B cell (primary cell): ENCODE measurements around the gene PCDH19. TPM values are rescaled to one million over a fixed set of nuclear protein-coding genes. Genes with fewer than 3 reads are reported as not detected.

Source experiments
- ATAC-seq: fragments of 200-7000 bp; cut with Tn5 transposase; one replicate; pipeline ENCODE4 v1.10.0; 2021; ENCODE audit warnings: low read depth, mild to moderate bottlenecking, moderate number of reproducible peaks, moderate library complexity
- CTCF ChIA-PET: fragments of 350-600 bp; sonication (Branson Sonifier 250); formaldehyde crosslinking; loops from one replicate; lab custom pipeline; 2021; ENCODE audit warnings: antibody characterized with exemption, inconsistent platforms; lab: Charles Lee
- POLR2A ChIA-PET: fragments of 350-600 bp; sonication (Branson Sonifier 250); formaldehyde crosslinking; loops from one replicate; lab custom pipeline; 2021; ENCODE audit warnings: antibody characterized with exemption; lab: Charles Lee
- DNase-seq: peaks from one replicate; pipeline ENCODE4 v3.0.0; 2013
- H2AFZ ChIP-seq: 2 replicates; pipeline ENCODE4 v1.6.1; 2012; ENCODE audit warnings: mild to moderate bottlenecking, low read depth, low read length; ENCODE audit not compliant: insufficient read depth, poor library complexity, severe bottlenecking
- H3K27ac ChIP-seq, 2 donors: 1 replicate in 1 of 2; 2 replicates in 1 of 2; pipeline ENCODE4 v1.5.1; 2012 to 2013; ENCODE audit warnings: low read length in 2 of 2, mild to moderate bottlenecking in 2 of 2, moderate library complexity in 1 of 2
- H3K27me3 ChIP-seq, 4 experiments: fragments of 200-600 bp in 1 of 4; sonication (generic) in 1 of 4; replicated peaks in 1 of 4; 1 replicate in 2 of 4; 2 replicates in 2 of 4; pipeline versions ENCODE4 v1.6.1 to v1.7.0; 2013 to 2016; ENCODE audit warnings: low read length in 3 of 4, mild to moderate bottlenecking in 2 of 4, mixed read lengths in 1 of 4, moderate library complexity in 1 of 4; ENCODE audit not compliant: insufficient read depth in 4 of 4, control insufficient read depth in 3 of 4; ENCODE audit errors: control extremely low read depth in 1 of 4
- H3K36me3 ChIP-seq, 2 experiments: replicated peaks in 1 of 2; 1 replicate in 1 of 2; 2 replicates in 1 of 2; pipeline versions ENCODE4 v1.6.1 to v1.7.1; 2013; ENCODE audit warnings: low read length in 1 of 2; ENCODE audit not compliant: insufficient read depth in 2 of 2, control insufficient read depth in 1 of 2; ENCODE audit errors: control extremely low read depth in 1 of 2, extremely low read depth in 1 of 2
- H3K4me1 ChIP-seq, 2 donors: fragments of 200-600 bp in 1 of 2; sonication (generic) in 1 of 2; 1 replicate in 1 of 2; 2 replicates in 1 of 2; pipeline versions ENCODE4 v1.5.1 to v1.6.1; 2013 to 2017; ENCODE audit warnings: low read length in 2 of 2; ENCODE audit not compliant: control insufficient read depth in 2 of 2, insufficient read depth in 2 of 2
- H3K4me2 ChIP-seq: replicated peaks from 2 replicates; pipeline ENCODE3; 2012; ENCODE audit warnings: mild to moderate bottlenecking, low read depth, low read length; ENCODE audit not compliant: poor library complexity, severe bottlenecking
- H3K4me3 ChIP-seq, 5 experiments: fragments of 200-600 bp in 1 of 5; sonication (generic) in 1 of 5; 1 replicate in 3 of 5; 2 replicates in 2 of 5; pipeline versions ENCODE4 v1.5.1 to v1.7.0; 2011 to 2016; ENCODE audit warnings: low read length in 4 of 5, mild to moderate bottlenecking in 4 of 5, low read depth in 2 of 5, control low read depth in 1 of 5, moderate library complexity in 1 of 5; ENCODE audit not compliant: insufficient read depth in 1 of 5; ENCODE audit errors: control extremely low read depth in 1 of 5, extremely low read depth in 1 of 5
- H3K79me2 ChIP-seq: fragments of 200-600 bp; sonication (generic); one replicate; pipeline ENCODE4 v1.6.0; 2016; ENCODE audit warnings: low read length; ENCODE audit not compliant: control insufficient read depth, insufficient read depth
- H3K9ac ChIP-seq: fragments of 200-600 bp; sonication (generic); 2 replicates; pipeline ENCODE4 v1.6.1; 2017; ENCODE audit warnings: mild to moderate bottlenecking, low read length, moderate library complexity
- H3K9me3 ChIP-seq, 3 donors: one replicate each; pipeline versions ENCODE4 v1.6.1 to v1.7.1; 2013; ENCODE audit warnings: low read length in 2 of 3; ENCODE audit not compliant: control insufficient read depth in 2 of 3, insufficient read depth in 1 of 3; ENCODE audit errors: control extremely low read depth in 1 of 3
- H4K20me1 ChIP-seq: 2 replicates; pipeline ENCODE4 v1.6.0; 2012; ENCODE audit warnings: mild to moderate bottlenecking, low read length; ENCODE audit not compliant: insufficient read depth, control insufficient read depth, poor library complexity, severe bottlenecking
- H3K27ac Mint-ChIP-seq: one replicate; pipeline ENCODE4 v1.8.0; 2021; ENCODE audit warnings: mixed read lengths
- H3K27me3 Mint-ChIP-seq: one replicate; pipeline ENCODE4 v1.8.0; 2021; ENCODE audit warnings: mixed read lengths
- H3K4me1 Mint-ChIP-seq: one replicate; pipeline ENCODE4 v1.8.0; 2021; ENCODE audit warnings: mixed read lengths
- H3K4me3 Mint-ChIP-seq: one replicate; pipeline ENCODE4 v1.8.0; 2021; ENCODE audit warnings: mixed read lengths
- H3K9me3 Mint-ChIP-seq: one replicate; pipeline ENCODE4 v1.8.0; 2022; ENCODE audit warnings: mixed read lengths; ENCODE audit not compliant: insufficient read depth
- CTCF ChIP-seq: fragments of 200-600 bp; IDR thresholded peaks from one replicate; pipeline ENCODE4 v1.8.0; 2022; ENCODE audit warnings: antibody characterized with exemption, mild to moderate bottlenecking
- EZH2 ChIP-seq: IDR thresholded peaks from 2 replicates; pipeline ENCODE4 v1.6.1; 2012; ENCODE audit warnings: borderline replicate concordance, low read depth, mild to moderate bottlenecking, moderate library complexity, low read length; ENCODE audit not compliant: insufficient read depth, poor library complexity, severe bottlenecking
- WGBS: methylation state at CpG from one replicate; pipeline ENCODE4 v1.1.5; 2013; ENCODE audit warnings: missing lambda C conversion rate; ENCODE audit not compliant: insufficient coverage; 5-methylcytosine and 5-hydroxymethylcytosine counted together
- intact Hi-C: fragments of 100-400 bp; cut with micrococcal nuclease; formaldehyde crosslinking; loops from one replicate; pipeline ENCODE4 v1.10.0; 2022
- polyA plus RNA-seq: library from polyadenylated mRNA; depleted of rRNA; stranded (reverse); fragments of >200 nt; gene quantifications from 2 replicates; pipeline ENCODE4 v1.2.3, GENCODE V29; 2012
- total RNA-seq, 2 donors: library from RNA; stranded (reverse); fragments of 120-200 nt in 1 of 2; gene quantifications; 1 replicate in 1 of 2; 2 replicates in 1 of 2; pipeline versions ENCODE4 v1.2.3 to v1.2.4, GENCODE V29; 2013 to 2022

The PCDH19 gene
- total and polyA plus RNA-seq, 2 donors (not counting 1 experiment from before 2014, with no cell fraction given), result not detected

- Mint-ChIP-seq H3K9me3 (no peaks in the 10 kb centered on the region), H3K27me3 (no peaks in the 10 kb centered on the region), H3K4me1 (no peaks in the 10 kb centered on the region), H3K4me3 (no peak overlapping the region), H3K27ac (no peak overlapping the region)
- H3K9ac ChIP-seq, result no peak overlapping the region
- no peaks in the 10 kb centered on the region for H3K79me2 ChIP-seq
- no peak overlapping the region for H3K4me3 ChIP-seq
- no peaks in the 10 kb centered on the region for H4K20me1 ChIP-seq
- H3K27ac ChIP-seq, result no peak overlapping the region
- DNase-seq (no peak), ATAC-seq (no peak)
- no CpG with 5 or more reads among the region's 4 CpGs for WGBS
- ChIA-PET CTCF (no interaction called here), POLR2A (no interaction called here)
- no peaks in the 10 kb centered on the region for H3K36me3 ChIP-seq
- no peak overlapping the region for H3K4me2 ChIP-seq
- TF ChIP-seq CTCF (no peak), EZH2 (no peak)
- no peaks in the 10 kb centered on the region for H3K9me3 ChIP-seq
- intact Hi-C loops, result no loop called here
- no peak overlapping the region for H2AFZ ChIP-seq
- no peaks in the 10 kb centered on the region for H3K27me3 ChIP-seq
- no peaks in the 10 kb centered on the region for H3K4me1 ChIP-seq
These were observed 68.9 kb downstream of the PCDH19 start for GRCh38 chrX:100341142-100341510.

DNA sequence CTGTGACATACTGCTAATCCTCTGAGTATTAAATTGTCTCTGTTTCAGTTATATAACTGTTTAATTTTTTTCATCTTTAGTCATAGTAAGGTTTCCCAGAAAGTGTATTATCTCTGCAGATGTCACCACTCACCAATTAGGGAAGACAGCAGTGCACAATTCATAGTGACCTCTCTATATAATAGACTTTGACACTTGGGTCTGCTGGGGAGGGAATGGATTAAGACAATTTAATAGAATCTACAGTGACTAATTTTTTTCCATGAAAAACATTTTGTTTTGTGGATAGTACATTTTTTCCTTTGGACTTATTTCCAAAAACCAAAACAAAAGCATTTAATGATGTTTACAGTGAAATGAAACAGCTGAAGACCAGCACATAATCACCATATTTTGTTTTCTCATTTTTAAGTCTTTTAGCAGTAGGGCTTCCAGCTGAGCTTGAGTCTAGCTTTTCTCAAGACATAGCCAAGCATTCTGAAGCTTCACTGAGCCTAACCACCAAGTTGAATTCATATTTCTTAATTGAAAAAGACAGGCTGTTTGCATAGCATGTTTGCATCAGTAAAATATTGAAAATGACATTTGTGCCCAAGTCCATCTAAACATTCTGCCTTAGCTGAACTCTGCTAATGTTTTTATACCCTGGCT is 69.5 kb downstream of the PCDH19 start:
- ATAC-seq (no peak), DNase-seq (no peak)
- Mint-ChIP-seq H3K4me1 (no peaks in the 10 kb centered on the region), H3K27me3 (no peaks in the 10 kb centered on the region), H3K4me3 (no peak overlapping the region), H3K27ac (no peak overlapping the region), H3K9me3 (no peaks in the 10 kb centered on the region)
- H3K79me2 ChIP-seq, result no peaks in the 10 kb centered on the region
- no peak overlapping the region for H3K4me3 ChIP-seq
- H4K20me1 ChIP-seq, result no peaks in the 10 kb centered on the region
- TF ChIP-seq EZH2 (no peak), CTCF (no peak)
- no peak overlapping the region for H3K4me2 ChIP-seq
- no peak overlapping the region for H3K27ac ChIP-seq
- H3K4me1 ChIP-seq, result no peaks in the 10 kb centered on the region
- H3K27me3 ChIP-seq, result no peaks in the 10 kb centered on the region
- no peak overlapping the region for H2AFZ ChIP-seq
- H3K9me3 ChIP-seq, result no peaks in the 10 kb centered on the region
- CTCF ChIA-PET, result no interaction called here
- intact Hi-C loops, result no loop called here
- H3K9ac ChIP-seq, result no peak overlapping the region
- POLR2A ChIA-PET, result no interaction called here
- no peaks in the 10 kb centered on the region for H3K36me3 ChIP-seq
